GM19035 (cell line): ENCODE measurements around the gene RAB40C.

ENCODE experiments used
- ATAC-seq: cut with Tn5 transposase; IDR thresholded peaks from one replicate; pipeline ENCODE4 v1.9.1; 2021; ENCODE audit not compliant: unreplicated experiment

RAB40C gene

GRCh38 chr16:630249-630814, 40.5 kb downstream of the RAB40C start:
- no peak for ATAC-seq

- ATAC-seq: no peak
Measured at GRCh38 chr16:630815-631405, 41.0 kb downstream of the RAB40C start, which contains the start of gene WFIKKN1. Gene WFIKKN1, plus strand, starts transcription at chr16:630985. Its CDS starts 269 bp downstream, at chr16:631254.

GRCh38 chr16:631808-632358, 42.0 kb downstream of the RAB40C start:
- no peak for ATAC-seq

GRCh38 chr16:632486-633335, 42.8 kb downstream of the RAB40C start:
- no peak for ATAC-seq

DNA sequence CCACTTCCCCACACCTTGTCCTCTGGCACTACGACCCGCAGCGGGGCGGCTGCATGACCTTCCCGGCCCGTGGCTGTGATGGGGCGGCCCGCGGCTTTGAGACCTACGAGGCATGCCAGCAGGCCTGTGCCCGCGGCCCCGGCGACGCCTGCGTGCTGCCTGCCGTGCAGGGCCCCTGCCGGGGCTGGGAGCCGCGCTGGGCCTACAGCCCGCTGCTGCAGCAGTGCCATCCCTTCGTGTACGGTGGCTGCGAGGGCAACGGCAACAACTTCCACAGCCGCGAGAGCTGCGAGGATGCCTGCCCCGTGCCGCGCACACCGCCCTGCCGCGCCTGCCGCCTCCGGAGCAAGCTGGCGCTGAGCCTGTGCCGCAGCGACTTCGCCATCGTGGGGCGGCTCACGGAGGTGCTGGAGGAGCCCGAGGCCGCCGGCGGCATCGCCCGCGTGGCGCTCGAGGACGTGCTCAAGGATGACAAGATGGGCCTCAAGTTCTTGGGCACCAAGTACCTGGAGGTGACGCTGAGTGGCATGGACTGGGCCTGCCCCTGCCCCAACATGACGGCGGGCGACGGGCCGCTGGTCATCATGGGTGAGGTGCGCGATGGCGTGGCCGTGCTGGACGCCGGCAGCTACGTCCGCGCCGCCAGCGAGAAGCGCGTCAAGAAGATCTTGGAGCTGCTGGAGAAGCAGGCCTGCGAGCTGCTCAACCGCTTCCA, 43.6 kb downstream of the RAB40C start:
- no peak for ATAC-seq

GRCh38 chr16:634051-634670, 44.3 kb downstream of the RAB40C start:
- ATAC-seq: no peak

- ATAC-seq: no peak
Measured at GRCh38 chr16:634996-635395, 45.1 kb downstream of the RAB40C start.

DNA sequence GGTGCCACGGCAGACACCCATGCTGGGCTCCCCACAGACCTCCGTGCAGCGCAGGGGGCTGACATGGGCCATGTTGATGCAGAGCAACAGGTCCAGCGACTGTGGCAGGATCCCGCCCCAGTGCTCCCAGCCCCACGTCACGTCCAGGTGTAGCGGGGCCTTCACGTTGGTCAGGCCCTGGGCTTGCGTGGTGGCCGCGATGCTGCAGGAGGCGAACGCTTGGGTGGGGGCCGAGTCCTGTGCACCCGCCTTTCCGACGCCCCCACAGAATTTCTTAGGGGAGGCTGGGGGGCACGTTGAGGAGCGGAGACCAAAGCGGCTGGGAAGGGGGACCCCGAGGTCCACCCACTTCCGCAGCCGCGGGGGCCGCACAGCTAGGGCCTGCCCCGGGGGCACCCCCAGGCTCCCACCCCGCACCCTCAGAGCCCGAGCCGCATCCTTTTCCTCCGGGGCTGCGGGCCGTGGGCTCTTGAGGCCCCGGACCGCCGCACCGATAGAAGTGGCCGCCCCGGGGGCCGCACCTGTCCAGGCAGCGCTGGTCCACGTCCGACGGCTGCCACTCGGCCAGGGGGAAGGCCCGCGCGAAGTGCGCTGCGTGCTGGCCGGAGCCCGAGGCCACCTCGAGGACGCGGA, 45.8 kb downstream of the RAB40C start:
- ATAC-seq: peak; percentile 6

DNA sequence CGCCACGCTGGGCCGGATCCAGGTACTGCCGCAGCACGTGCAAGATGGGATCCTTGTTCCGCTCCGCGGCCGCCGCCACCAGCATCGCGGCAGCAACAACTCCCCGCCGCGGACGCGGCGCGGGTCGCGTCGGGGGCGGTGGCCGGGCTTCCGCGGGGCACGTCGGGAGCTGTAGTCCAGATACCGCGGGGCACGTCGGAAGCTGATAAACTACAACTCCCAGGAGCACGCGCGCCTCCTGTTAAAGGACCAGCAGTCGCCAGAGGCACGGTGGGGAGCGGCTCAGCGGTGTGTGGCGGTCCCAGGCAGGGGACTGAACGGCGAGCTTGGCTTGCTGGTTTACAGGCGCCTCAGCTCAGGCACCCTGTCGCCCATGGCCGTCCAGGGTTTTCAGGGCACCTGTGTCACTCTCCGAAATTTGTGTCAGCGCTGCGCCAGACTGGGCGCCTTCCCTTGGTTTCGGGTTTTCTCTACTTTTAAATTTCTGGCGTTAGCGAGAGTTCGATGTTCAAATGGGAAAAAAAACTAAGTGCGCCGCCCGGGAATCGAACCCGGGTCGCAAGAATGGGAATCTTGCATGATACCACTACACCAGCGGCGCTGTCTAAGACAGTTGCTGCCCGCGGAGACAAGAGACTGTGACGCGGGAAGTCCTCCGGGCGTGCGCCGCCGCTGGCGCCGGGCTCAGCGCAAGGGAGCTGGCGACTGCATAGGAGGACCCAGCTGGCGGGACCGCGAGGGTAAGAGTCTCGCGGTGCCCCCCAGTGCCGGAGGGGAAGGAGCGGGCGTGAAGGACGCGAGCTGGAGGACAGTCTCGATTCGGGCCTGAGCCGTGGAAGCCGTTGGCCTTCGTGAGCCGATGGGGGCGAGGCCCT, 46.6 kb downstream of the RAB40C start, which contains the start of gene METTL26:
TSS of gene METTL26 (minus strand) at position 100 of the 875 bp plus-strand sequence. CDS start at position 85, 15 bp downstream.
- peak; percentile 69 for ATAC-seq

GRCh38 chr16:637081-638018, 47.5 kb downstream of the RAB40C start:
- no peak for ATAC-seq

DNA sequence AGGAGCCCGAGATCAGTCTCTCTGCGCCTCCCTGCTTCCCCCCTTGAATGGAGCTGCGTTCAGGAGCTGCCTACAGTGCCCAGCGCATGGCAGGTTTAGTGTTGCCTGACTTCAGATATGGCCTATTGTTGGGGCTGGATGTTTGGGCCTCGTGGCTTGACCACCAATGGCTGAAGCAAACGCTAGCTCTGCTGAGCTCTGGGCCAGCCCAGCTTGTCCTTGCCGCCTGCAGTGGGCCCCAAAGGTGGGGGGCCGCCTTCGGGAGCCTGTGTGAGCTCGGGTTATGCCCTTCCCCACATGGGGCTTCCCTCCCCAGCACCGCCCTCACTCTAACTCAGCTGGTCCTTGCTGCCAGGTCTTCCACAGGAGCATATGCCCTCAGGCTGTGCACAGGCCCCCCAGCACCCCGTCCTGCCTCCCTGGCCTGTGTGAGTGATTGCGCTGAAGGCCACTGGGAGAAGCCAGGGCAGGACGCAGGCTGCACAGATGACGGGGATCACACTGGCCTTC, 48.2 kb downstream of the RAB40C start:
- no peak for ATAC-seq

DNA sequence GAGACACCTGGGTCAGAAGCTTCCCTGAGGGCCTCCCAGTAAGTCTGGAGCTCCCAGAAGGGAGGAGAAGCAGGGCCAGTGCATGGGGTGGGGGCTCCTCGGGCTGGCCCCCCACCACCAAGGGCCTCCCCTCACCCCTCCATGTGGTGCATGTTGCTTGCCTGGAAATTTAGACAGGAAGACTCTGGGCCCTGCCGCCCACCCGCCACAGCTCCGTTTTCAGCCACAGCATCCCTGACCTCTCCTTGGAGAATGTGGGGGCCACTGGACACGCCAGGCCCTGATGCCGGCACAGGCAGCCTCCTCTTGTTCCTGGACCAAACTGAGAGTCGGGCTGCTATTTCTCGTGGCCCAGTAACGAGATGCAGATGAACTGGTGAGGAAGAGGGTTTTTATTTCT, 49.0 kb downstream of the RAB40C start:
- ATAC-seq: no peak

DNA sequence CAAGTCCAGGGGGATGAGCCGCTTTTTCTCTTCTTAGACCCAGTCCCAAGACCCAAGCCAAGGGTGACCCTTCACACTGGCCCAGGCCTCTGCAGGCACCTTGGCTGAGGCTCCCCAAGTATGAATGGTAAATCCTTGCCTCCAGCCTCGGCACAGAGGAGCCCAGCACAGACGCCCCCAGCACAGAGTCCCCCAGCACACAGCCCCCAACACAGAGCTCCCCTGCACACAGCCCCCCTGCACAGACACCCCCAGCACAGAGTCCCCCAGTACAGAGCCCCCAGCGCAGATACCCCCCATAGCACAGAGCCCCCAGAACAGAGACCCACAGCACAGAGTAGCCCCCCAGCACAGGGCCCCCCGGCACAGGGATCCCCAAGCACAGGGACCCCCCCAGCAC, 50.7 kb downstream of the RAB40C start:
- ATAC-seq: no peak

DNA sequence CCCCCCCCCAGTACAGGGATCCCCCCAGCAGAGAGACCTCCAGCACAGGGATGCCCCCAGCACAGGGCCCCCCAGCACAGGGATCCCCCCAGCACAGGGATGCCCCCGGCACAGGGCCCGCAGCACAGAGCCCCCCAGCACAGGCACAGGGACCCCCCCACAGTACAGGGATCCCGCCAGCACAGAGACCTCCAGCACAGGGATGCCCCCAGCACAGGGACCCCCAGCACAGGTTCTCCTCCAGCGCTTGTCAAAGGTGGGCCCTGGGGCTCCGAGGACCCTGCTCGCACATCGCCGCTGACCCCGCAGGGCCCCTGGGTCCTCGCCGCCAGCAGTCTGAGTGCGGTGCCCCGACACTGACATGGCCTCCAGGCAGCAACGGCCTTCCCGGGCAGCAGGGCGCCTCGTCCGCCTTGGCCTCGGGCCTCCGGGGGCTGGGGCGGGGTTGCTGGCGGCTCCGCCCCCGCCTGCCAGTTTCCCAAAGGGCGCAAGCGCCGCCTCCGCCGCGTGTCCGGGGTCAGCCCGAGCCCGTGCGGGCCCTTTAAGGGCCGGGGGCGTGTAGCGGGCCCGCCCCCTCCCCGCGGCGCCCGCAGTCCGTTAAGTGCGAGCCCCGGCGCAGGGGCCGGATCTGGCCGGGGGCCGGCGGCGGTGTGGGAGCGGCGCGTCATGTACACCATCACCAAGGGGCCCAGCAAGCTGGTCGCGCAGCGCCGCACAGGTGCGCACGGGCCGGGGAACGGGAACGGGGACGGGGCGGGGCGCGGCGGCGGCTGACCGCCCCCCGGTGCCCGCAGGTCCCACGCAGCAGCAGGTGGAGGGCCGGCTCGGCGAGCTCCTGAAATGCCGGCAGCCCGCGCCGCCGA, 51.7 kb downstream of the RAB40C start, which contains the start of gene MCRIP2:
TSS of gene MCRIP2 (plus strand) at position 503 of the 863 bp plus-strand sequence. CDS start at position 667, 164 bp downstream.
- peak; percentile 61 for ATAC-seq

GRCh38 chr16:642189-643049, 52.6 kb downstream of the RAB40C start:
- ATAC-seq: peak; percentile 41

- ATAC-seq: no peak
Measured at GRCh38 chr16:643050-643368, 53.1 kb downstream of the RAB40C start.
